ENCODE results near the gene GNAQ.

GNAQ gene

DNA sequence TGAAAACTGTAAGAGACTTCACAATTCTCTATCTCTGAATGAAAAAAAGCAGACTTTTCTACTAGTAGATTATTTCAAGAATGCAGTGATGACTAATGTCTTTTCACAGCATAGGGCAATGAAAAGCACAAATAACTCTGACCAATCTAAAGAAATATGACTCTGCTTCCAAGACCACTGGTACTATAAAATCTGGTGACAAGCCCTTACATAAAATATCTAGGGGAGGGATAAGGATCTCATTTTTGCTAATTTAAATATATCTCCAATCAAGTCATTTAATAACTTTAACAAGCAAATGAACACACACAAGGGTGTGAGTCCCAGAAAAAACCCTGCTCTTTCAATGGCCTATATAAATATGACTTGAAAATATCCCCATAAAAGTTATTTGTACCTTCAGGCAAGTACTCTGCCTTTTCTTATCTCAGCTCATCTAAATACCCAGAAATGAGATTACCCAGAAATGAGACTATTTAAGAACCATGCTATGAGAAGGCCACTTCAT lies 105.2 kb downstream of the GNAQ start:
- Histone ChIP-seq H3K9me3 (no peaks in the 10 kb centered on the region), H3K36me3 (replicated peaks) (no peaks in the 10 kb centered on the region), H3K4me3 (no peak overlapping the region), H3K4me1 (peaks cover 17% of the 10 kb centered on the region), H3K27me3 (ENCODE audit: low read depth) (no peaks in the 10 kb centered on the region)
- peak in 1 of 2 experiments; percentile 53 for DNase-seq (ENCODE audit: low spot score in 2 of 2)
- in situ Hi-C loops (cut with MboI; ENCODE audit: low sequenced_read_pairs): no loop called here

DNA sequence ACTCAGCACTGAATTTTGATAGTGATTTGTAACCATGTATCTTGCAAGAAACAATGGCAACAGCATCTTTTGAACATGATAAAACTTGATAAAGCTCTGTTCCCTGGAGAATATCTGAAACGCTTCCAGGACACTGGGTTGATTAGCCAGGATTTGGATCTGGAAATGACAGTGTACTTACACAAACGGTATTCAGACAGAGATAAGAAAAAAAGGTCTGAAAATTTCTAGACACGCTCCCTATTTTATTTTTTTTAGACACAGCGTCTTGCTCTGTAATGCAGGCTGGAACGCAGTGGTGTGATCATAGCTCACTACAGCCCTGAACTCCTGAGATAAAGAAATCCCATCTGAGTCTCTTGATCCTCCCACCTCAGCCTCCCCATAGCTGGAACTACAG lies 109.0 kb downstream of the GNAQ start:
- in situ Hi-C loops (cut with MboI; ENCODE audit: low sequenced_read_pairs): no loop called here
- Histone ChIP-seq H3K4me1 (peaks cover 17% of the 10 kb centered on the region), H3K4me3 (no peak overlapping the region), H3K27me3 (ENCODE audit: low read depth) (no peaks in the 10 kb centered on the region), H3K9me3 (no peaks in the 10 kb centered on the region), H3K36me3 (replicated peaks) (no peaks in the 10 kb centered on the region)
- no peak for DNase-seq (ENCODE audit: low spot score in 2 of 2)

DNA sequence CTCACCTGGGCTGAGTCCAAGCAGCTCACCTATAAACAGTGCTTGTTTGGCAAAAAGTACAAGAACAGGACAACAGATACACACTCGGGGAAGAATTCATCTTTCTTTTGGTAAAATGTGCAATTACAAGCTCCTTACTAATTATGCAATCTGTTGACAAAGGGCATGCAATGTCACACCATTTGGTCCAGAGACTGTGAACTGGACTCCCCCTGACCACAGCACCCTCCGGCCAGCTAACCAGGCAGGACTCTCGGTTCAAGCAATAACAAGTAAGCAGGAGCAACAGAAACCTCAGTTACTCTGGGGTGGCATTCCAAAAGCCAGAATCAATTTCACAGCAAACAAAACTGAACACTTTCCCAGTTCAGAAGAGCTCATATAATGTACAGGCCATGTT lies 113.8 kb downstream of the GNAQ start:
- in situ Hi-C loops (cut with MboI; ENCODE audit: low sequenced_read_pairs): no loop called here
- H3K36me3 ChIP-seq (replicated peaks): no peaks in the 10 kb centered on the region

GRCh38 chr9:77916820-77917219 lies 114.8 kb downstream of the GNAQ start:
- no peaks in the 10 kb centered on the region for H3K27me3 ChIP-seq (ENCODE audit: low read depth)
- H3K4me3 ChIP-seq: no peak overlapping the region
- DNase-seq (ENCODE audit: low spot score in 2 of 2): no peak
- in situ Hi-C loops (cut with MboI; ENCODE audit: low sequenced_read_pairs): no loop called here
- H3K9me3 ChIP-seq: no peaks in the 10 kb centered on the region
- H3K36me3 ChIP-seq (replicated peaks): no peaks in the 10 kb centered on the region
- H3K4me1 ChIP-seq: peaks cover 16% of the 10 kb centered on the region

More for the DNA sequence above, 113.8 kb downstream of the GNAQ start:
- DNase-seq (ENCODE audit: low spot score in 2 of 2): no peak
- no peaks in the 10 kb centered on the region for H3K27me3 ChIP-seq (ENCODE audit: low read depth)
- H3K4me3 ChIP-seq: no peak overlapping the region
- peaks cover 16% of the 10 kb centered on the region for H3K4me1 ChIP-seq
- no peaks in the 10 kb centered on the region for H3K9me3 ChIP-seq

- no peak for DNase-seq (ENCODE audit: low spot score in 2 of 2)
- no peaks in the 10 kb centered on the region for H3K36me3 ChIP-seq (replicated peaks)
- H3K27me3 ChIP-seq (ENCODE audit: low read depth): no peaks in the 10 kb centered on the region
- no peaks in the 10 kb centered on the region for H3K9me3 ChIP-seq
- in situ Hi-C loops (cut with MboI; ENCODE audit: low sequenced_read_pairs): no loop called here
- H3K4me1 ChIP-seq: peaks cover 16% of the 10 kb centered on the region
- no peak overlapping the region for H3K4me3 ChIP-seq
Measured at GRCh38 chr9:77916410-77916819, 115.2 kb downstream of the GNAQ start.

DNA sequence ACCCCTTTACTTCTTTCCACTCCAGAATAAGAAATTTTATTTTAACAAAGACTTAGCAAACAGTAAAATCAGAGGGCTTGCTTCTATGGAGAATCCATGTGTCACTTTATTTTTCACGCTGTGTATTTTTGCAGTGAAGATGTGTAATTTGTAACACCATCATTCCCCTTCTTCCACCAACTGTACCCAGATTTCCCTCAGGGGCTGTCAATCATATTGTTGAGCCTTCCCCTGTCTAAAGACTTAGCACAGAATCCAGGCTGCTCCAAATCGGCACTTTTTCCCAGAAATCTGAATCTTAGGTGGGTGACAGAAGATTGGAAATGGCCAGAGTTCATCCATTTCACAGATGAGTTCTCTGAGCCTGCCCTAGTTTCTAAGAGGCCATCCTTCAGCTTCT lies 115.9 kb downstream of the GNAQ start:
- no peak for DNase-seq (ENCODE audit: low spot score in 2 of 2)
- H3K4me3 ChIP-seq: no peak overlapping the region
- no peaks in the 10 kb centered on the region for H3K9me3 ChIP-seq
- H3K4me1 ChIP-seq: peaks cover 16% of the 10 kb centered on the region
- H3K36me3 ChIP-seq (replicated peaks): no peaks in the 10 kb centered on the region
- H3K27me3 ChIP-seq (ENCODE audit: low read depth): no peaks in the 10 kb centered on the region
- in situ Hi-C loops (cut with MboI; ENCODE audit: low sequenced_read_pairs): no loop called here

DNA sequence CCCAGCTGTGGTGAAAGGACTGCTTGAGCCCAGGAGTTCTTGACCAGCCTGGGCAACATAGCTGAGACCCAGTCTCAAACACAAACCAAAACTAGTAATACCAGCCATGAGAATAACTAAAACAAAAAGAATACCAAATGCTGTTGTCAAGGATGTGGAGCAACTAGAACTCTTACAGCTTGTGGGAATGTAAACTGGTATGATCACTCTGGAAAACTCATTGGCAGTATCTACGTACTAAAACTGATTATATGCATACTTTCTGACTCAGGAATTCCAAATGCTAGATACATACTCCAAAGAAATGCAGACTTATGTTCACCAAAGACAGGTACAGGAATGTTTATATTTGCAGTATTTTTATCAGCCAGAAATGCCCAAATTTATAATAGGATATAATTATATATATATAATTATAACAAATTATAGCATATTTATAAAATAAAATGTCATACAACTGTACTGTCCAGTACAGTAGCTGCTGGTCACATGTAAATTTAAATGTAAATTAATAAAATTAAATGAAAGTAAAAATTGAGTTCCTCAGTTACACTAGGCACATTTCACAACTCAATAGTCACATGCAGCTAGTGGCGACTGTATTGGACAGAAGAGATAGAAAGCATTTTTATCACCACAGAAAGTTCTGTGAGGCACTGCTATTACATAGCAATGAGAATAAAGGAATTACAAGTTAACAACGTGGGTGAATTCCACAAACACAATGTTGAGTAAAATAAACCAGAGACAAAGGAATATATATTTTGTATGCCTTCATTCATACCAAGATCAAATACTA lies 118.5 kb downstream of the GNAQ start:
- no peaks in the 10 kb centered on the region for H3K36me3 ChIP-seq (replicated peaks)
- no peaks in the 10 kb centered on the region for H3K9me3 ChIP-seq
- no peaks in the 10 kb centered on the region for H3K27me3 ChIP-seq (ENCODE audit: low read depth)
- H3K4me3 ChIP-seq: no peak overlapping the region
- no peak for DNase-seq (ENCODE audit: low spot score in 2 of 2)
- in situ Hi-C loops (cut with MboI; ENCODE audit: low sequenced_read_pairs): no loop called here
- peaks cover 16% of the 10 kb centered on the region for H3K4me1 ChIP-seq

GRCh38 chr9:77911928-77912327 lies 119.7 kb downstream of the GNAQ start:
- Histone ChIP-seq H3K27me3 (ENCODE audit: low read depth) (no peaks in the 10 kb centered on the region), H3K4me3 (no peak overlapping the region), H3K4me1 (peaks cover 16% of the 10 kb centered on the region), H3K36me3 (replicated peaks) (no peaks in the 10 kb centered on the region), H3K9me3 (no peaks in the 10 kb centered on the region)
- no peak for DNase-seq (ENCODE audit: low spot score in 2 of 2)
- in situ Hi-C loops (cut with MboI; ENCODE audit: low sequenced_read_pairs): no loop called here

- Histone ChIP-seq H3K36me3 (replicated peaks) (no peaks in the 10 kb centered on the region), H3K27me3 (ENCODE audit: low read depth) (no peaks in the 10 kb centered on the region), H3K4me3 (no peak overlapping the region), H3K4me1 (peaks cover 7% of the 10 kb centered on the region), H3K9me3 (no peaks in the 10 kb centered on the region)
- DNase-seq (ENCODE audit: low spot score in 2 of 2): no peak
- in situ Hi-C loops (cut with MboI; ENCODE audit: low sequenced_read_pairs): no loop called here
Measured at GRCh38 chr9:77910194-77910621, 121.4 kb downstream of the GNAQ start.

DNA sequence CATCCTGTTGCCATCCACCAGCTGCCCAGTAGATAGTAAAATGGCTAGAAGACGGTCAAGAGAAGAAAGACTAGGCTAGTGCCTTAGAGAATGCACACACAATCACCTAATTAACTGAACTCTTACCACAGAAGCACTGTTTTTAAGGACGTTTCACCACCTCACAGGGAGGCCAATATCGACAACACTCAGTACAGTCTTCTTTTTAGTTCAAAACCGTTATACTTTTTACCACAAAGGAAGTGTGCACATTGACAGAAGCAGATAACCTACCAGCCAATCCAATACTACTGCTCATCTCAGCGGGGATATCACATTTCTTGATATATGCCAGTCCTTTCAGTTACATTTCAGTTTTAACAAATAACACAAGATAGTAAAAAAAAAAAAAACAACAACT lies 122.3 kb downstream of the GNAQ start:
- Histone ChIP-seq H3K4me3 (no peak overlapping the region), H3K27me3 (ENCODE audit: low read depth) (no peaks in the 10 kb centered on the region), H3K36me3 (replicated peaks) (no peaks in the 10 kb centered on the region), H3K9me3 (no peaks in the 10 kb centered on the region), H3K4me1 (no peaks in the 10 kb centered on the region)
- in situ Hi-C loops (cut with MboI; ENCODE audit: low sequenced_read_pairs): loop anchor here (10.0 kb wide), 1 partner anchor 55 kb away; no protein-coding TSS in a partner anchor
- DNase-seq (ENCODE audit: low spot score in 2 of 2): no peak

DNA sequence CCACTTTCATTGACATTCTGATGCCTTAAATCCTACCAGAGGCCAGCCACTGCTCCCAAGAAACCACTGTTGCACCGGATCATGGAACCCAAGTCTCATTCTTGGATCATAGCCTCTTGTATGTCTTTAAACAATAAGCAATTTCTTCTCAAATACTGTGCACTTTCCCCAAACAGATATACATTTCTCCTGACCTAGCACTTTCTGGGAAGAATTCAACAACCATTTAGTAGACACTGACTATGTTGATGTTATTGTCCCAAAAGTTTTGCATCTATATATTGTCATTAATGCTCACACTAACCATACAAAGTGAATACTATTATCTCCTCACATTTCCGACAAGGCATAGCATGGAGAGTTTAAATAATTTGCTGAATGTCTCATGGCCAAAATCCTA lies 123.3 kb downstream of the GNAQ start:
- no peak overlapping the region for H3K4me3 ChIP-seq
- no peak for DNase-seq (ENCODE audit: low spot score in 2 of 2)
- in situ Hi-C loops (cut with MboI; ENCODE audit: low sequenced_read_pairs): loop anchor here (10.0 kb wide), 1 partner anchor 57 kb away; no protein-coding TSS in a partner anchor
- no peaks in the 10 kb centered on the region for H3K36me3 ChIP-seq (replicated peaks)
- H3K9me3 ChIP-seq: no peaks in the 10 kb centered on the region
- H3K4me1 ChIP-seq: no peaks in the 10 kb centered on the region
- no peaks in the 10 kb centered on the region for H3K27me3 ChIP-seq (ENCODE audit: low read depth)

DNA sequence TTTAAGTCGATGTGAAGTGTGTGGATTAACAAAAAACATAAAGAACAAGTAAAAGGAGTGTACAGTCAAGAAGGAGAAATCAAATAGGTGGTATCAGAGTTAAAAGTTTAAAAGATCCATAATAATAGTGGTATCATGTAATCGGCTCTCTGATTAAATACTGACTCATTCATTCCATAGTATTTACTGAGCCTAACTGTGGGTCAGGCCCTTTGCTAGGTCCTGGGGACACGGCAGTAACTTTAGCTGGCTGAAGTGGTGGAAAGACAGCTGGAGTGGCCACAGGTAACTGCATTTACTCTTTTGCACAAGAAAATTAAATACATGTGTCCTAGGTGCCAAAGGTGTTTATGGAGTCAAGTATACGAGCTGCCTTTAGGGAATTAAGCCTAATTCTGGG lies 124.0 kb downstream of the GNAQ start:
- no peak for DNase-seq (ENCODE audit: low spot score in 2 of 2)
- Histone ChIP-seq H3K36me3 (replicated peaks) (no peaks in the 10 kb centered on the region), H3K4me3 (no peak overlapping the region), H3K9me3 (no peaks in the 10 kb centered on the region), H3K27me3 (ENCODE audit: low read depth) (no peaks in the 10 kb centered on the region), H3K4me1 (no peaks in the 10 kb centered on the region)
- in situ Hi-C loops (cut with MboI; ENCODE audit: low sequenced_read_pairs): loop anchor here (10.0 kb wide), 1 partner anchor 57 kb away; no protein-coding TSS in a partner anchor

- no peak overlapping the region for H3K4me3 ChIP-seq
- in situ Hi-C loops (cut with MboI; ENCODE audit: low sequenced_read_pairs): loop anchor here (10.0 kb wide), 1 partner anchor 58 kb away; no protein-coding TSS in a partner anchor
- H3K4me1 ChIP-seq: no peaks in the 10 kb centered on the region
- H3K9me3 ChIP-seq: no peaks in the 10 kb centered on the region
- H3K27me3 ChIP-seq (ENCODE audit: low read depth): no peaks in the 10 kb centered on the region
- no peaks in the 10 kb centered on the region for H3K36me3 ChIP-seq (replicated peaks)
- no peak for DNase-seq (ENCODE audit: low spot score in 2 of 2)
Measured at GRCh38 chr9:77906991-77907390, 124.6 kb downstream of the GNAQ start.

DNA sequence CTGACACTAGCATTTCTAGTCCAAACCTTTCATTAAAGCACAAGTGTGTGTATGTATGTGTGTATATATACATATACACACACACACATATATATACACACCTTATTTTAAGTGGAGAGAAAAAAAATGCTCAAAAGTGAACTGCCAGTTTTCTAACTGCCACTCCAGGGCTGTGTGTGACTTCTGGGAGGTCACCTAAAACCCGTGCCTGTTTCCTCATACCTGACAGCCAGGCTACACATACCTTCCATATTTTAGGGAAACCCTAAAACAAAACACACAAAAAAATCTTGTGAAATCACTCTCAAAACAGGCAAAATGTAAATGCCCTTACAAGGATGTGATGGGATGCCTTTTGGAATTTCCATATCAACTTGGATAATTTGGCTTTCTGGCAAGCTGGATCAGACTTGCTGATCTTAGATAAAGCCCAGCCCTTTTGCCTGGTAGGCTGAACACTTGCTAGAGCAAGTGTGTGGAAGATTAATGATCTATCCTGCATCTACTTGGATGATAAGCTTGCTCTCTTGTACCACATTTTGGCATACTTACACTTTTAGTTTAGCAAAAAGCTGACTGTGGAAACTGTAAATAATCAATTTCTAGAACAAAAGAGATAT lies 127.8 kb downstream of the GNAQ start:
- Histone ChIP-seq H3K4me1 (no peaks in the 10 kb centered on the region), H3K27me3 (ENCODE audit: low read depth) (no peaks in the 10 kb centered on the region), H3K4me3 (no peak overlapping the region), H3K9me3 (no peaks in the 10 kb centered on the region), H3K36me3 (replicated peaks) (no peaks in the 10 kb centered on the region)
- in situ Hi-C loops (cut with MboI; ENCODE audit: low sequenced_read_pairs): loop anchor here (10.0 kb wide), 1 partner anchor 61 kb away; no protein-coding TSS in a partner anchor
- no peak for DNase-seq (ENCODE audit: low spot score in 2 of 2)

Data from HAP-1 (cell line).